Measurements from ENCODE around the gene PRRG3. TPM values are rescaled to one million over a fixed set of nuclear protein-coding genes. Genes with fewer than 3 reads are reported as not detected.

Gene PRRG3
- total RNA-seq, 6 experiments from 2014 or later = not detected

GRCh38 chrX:151697522-151697921 is 2.3 kb downstream of the PRRG3 start:
- DNase-seq = peak; percentile 60
- no peak overlapping the region for H3K27ac Mint-ChIP-seq
- peaks cover 5% of the 10 kb centered on the region; the same call in 1 of the 2 replicates for H3K9me3 Mint-ChIP-seq
- H3K4me3 Mint-ChIP-seq = no peak overlapping the region
- no peak for TF ChIP-seq CTCF (IDR thresholded peaks at IDR 0.05)
- peaks cover 2% of the 10 kb centered on the region for H3K27me3 Mint-ChIP-seq (ENCODE audit: insufficient read depth)
- H3K4me1 Mint-ChIP-seq (ENCODE audit: low read depth) = no peaks in the 10 kb centered on the region
- no peaks in the 10 kb centered on the region for H3K36me3 Mint-ChIP-seq (ENCODE audit: low read depth)

DNA sequence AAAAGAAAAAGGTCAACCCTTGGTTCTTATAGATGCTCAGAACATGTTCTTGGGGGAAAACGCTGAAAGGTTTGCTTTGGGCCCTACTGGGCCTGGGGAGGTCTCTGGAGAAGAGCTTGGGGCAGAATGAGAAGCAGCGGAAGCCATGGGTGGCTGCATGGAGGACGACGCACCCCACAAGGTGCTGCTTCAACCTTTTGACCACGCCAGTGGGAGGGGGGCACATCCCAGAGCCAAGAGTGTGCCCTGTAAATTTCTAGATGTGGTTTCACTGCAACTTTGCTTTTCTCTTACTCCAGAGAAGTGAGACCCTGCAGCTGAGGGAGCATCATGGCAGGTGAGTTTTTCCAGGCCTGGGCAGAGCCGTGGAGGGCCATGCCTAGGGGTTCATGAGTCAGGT is 3.2 kb downstream of the PRRG3 start:
- Mint-ChIP-seq H3K4me3 (no peak overlapping the region), H3K9me3 (peaks cover 5% of the 10 kb centered on the region; the same call in 1 of the 2 replicates), H3K27ac (no peak overlapping the region)

GRCh38 chrX:151699746-151700145 is 4.5 kb downstream of the PRRG3 start:
- no peaks in the 10 kb centered on the region for H3K4me1 Mint-ChIP-seq (ENCODE audit: low read depth)
- H3K9me3 Mint-ChIP-seq = peaks cover 5% of the 10 kb centered on the region; the same call in 1 of the 2 replicates
- TF ChIP-seq CTCF (IDR thresholded peaks at IDR 0.05) = no peak

More for the DNA sequence above, 3.2 kb downstream of the PRRG3 start:
- H3K36me3 Mint-ChIP-seq (ENCODE audit: low read depth) = no peaks in the 10 kb centered on the region
- H3K4me1 Mint-ChIP-seq (ENCODE audit: low read depth) = no peaks in the 10 kb centered on the region
- no peak for TF ChIP-seq CTCF (IDR thresholded peaks at IDR 0.05)
- peaks cover 2% of the 10 kb centered on the region for H3K27me3 Mint-ChIP-seq (ENCODE audit: insufficient read depth)
- no peak for DNase-seq

GRCh38 chrX:151700581-151700980 is 5.3 kb downstream of the PRRG3 start:
- no peak overlapping the region for H3K27ac Mint-ChIP-seq
- peaks cover under 1% of the 10 kb centered on the region for H3K27me3 Mint-ChIP-seq (ENCODE audit: insufficient read depth)
- H3K4me1 Mint-ChIP-seq (ENCODE audit: low read depth) = no peaks in the 10 kb centered on the region
- no peaks in the 10 kb centered on the region for H3K36me3 Mint-ChIP-seq (ENCODE audit: low read depth)
- DNase-seq = no peak
- H3K9me3 Mint-ChIP-seq = peaks cover 3% of the 10 kb centered on the region; the same call in 1 of the 2 replicates
- no peak overlapping the region for H3K4me3 Mint-ChIP-seq
- TF ChIP-seq CTCF (IDR thresholded peaks at IDR 0.05) = no peak

More at GRCh38 chrX:151699746-151700145, 4.5 kb downstream of the PRRG3 start:
- H3K4me3 Mint-ChIP-seq = no peak overlapping the region
- peaks cover 2% of the 10 kb centered on the region for H3K27me3 Mint-ChIP-seq (ENCODE audit: insufficient read depth)
- no peaks in the 10 kb centered on the region for H3K36me3 Mint-ChIP-seq (ENCODE audit: low read depth)
- no peak overlapping the region for H3K27ac Mint-ChIP-seq
- DNase-seq = no peak

- no peaks in the 10 kb centered on the region for H3K9me3 Mint-ChIP-seq
Observed at GRCh38 chrX:151701071-151701470, 5.8 kb downstream of the PRRG3 start.

More at GRCh38 chrX:151701071-151701470, 5.8 kb downstream of the PRRG3 start:
- no peak for DNase-seq
- H3K36me3 Mint-ChIP-seq (ENCODE audit: low read depth) = no peaks in the 10 kb centered on the region
- no peaks in the 10 kb centered on the region; the same call in none of the 2 replicates for H3K27me3 Mint-ChIP-seq (ENCODE audit: insufficient read depth)
- no peaks in the 10 kb centered on the region for H3K4me1 Mint-ChIP-seq (ENCODE audit: low read depth)
- H3K27ac Mint-ChIP-seq = no peak overlapping the region
- TF ChIP-seq CTCF (IDR thresholded peaks at IDR 0.05) = no peak
- H3K4me3 Mint-ChIP-seq = no peak overlapping the region

Data from HFFc6 (cell line).